ENCODE measurements around the gene H19.

H19 gene

GRCh38 chr11:1982873-1983600 lies 14.6 kb downstream of the H19 start:
- no peaks in the 10 kb centered on the region for H3K9me3 ChIP-seq (ENCODE audit: control insufficient read depth, low read length)
- no peaks in the 10 kb centered on the region for H3K4me1 ChIP-seq (ENCODE audit: control insufficient read depth, insufficient read depth, low read length)
- no peak for DNase-seq (ENCODE audit: low read depth)
- H3K9ac ChIP-seq (ENCODE audit: low read length): no peak overlapping the region
- H3K36me3 ChIP-seq (ENCODE audit: control insufficient read depth, insufficient read depth, low read length, severe bottlenecking): no peaks in the 10 kb centered on the region
- H3K4me3 ChIP-seq (ENCODE audit: low read length): no peak overlapping the region
- no peaks in the 10 kb centered on the region for H3K27me3 ChIP-seq (replicated peaks; ENCODE audit: control insufficient read depth, insufficient read depth, low read length)

- no peak overlapping the region for H3K9ac ChIP-seq (ENCODE audit: low read length)
Measured at GRCh38 chr11:1979607-1980006, 18.0 kb downstream of the H19 start.

DNA sequence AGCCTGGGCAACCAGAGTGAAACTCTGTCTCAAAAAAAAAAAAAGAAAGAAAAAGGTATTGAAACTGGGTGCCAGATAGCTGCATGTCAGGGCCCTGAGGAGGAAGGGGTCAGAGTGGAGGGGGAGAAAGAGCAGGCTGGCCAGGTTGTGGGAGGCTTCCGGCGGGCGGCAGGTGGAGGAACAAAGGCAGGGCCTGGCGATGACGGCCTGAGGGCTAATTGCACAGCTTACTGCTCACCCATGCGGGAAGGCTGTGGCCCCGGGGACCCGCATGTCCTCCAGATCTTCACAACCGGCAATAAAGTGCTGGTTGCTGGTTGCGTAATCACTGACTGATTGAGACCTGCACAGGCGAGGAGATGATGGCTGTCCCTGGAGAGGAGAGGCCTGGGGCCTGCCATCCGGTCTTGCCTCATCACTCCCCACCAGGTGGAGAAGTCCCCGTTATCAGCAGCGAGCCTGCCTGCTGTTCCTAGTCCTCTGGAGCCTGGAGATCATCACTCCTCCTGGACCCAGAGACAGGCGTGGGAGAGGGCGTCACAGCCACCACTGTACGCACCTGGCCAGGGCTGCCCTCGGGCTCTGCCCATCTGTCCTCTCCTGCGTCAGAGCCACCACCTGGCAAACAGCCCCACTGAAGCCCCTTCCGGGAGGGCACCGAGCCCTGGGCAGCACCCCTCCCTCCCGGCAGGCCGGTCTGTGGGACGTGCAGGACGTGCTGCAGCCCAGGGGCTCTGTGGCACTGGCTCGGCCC lies 18.7 kb downstream of the H19 start:
- Histone ChIP-seq H3K36me3 (ENCODE audit: control insufficient read depth, insufficient read depth, low read length, severe bottlenecking) (no peaks in the 10 kb centered on the region), H3K4me1 (ENCODE audit: control insufficient read depth, insufficient read depth, low read length) (no peaks in the 10 kb centered on the region), H3K27me3 (replicated peaks; ENCODE audit: control insufficient read depth, insufficient read depth, low read length) (no peaks in the 10 kb centered on the region), H3K9me3 (ENCODE audit: control insufficient read depth, low read length) (no peaks in the 10 kb centered on the region), H3K4me3 (ENCODE audit: low read length) (no peak overlapping the region), H3K9ac (ENCODE audit: low read length) (no peak overlapping the region)
- DNase-seq (ENCODE audit: low read depth): no peak

More at GRCh38 chr11:1979607-1980006, 18.0 kb downstream of the H19 start:
- no peak overlapping the region for H3K4me3 ChIP-seq (ENCODE audit: low read length)
- DNase-seq (ENCODE audit: low read depth): no peak
- no peaks in the 10 kb centered on the region for H3K4me1 ChIP-seq (ENCODE audit: control insufficient read depth, insufficient read depth, low read length)
- no peaks in the 10 kb centered on the region for H3K36me3 ChIP-seq (ENCODE audit: control insufficient read depth, insufficient read depth, low read length, severe bottlenecking)
- no peaks in the 10 kb centered on the region for H3K9me3 ChIP-seq (ENCODE audit: control insufficient read depth, low read length)
- no peaks in the 10 kb centered on the region for H3K27me3 ChIP-seq (replicated peaks; ENCODE audit: control insufficient read depth, insufficient read depth, low read length)

- Histone ChIP-seq H3K9me3 (ENCODE audit: control insufficient read depth, low read length) (no peaks in the 10 kb centered on the region), H3K9ac (ENCODE audit: low read length) (no peak overlapping the region), H3K4me1 (ENCODE audit: control insufficient read depth, insufficient read depth, low read length) (no peaks in the 10 kb centered on the region), H3K4me3 (ENCODE audit: low read length) (no peak overlapping the region), H3K27me3 (replicated peaks; ENCODE audit: control insufficient read depth, insufficient read depth, low read length) (no peaks in the 10 kb centered on the region), H3K36me3 (ENCODE audit: control insufficient read depth, insufficient read depth, low read length, severe bottlenecking) (no peaks in the 10 kb centered on the region)
- no peak for DNase-seq (ENCODE audit: low read depth)
Measured at GRCh38 chr11:1975185-1975584, 22.5 kb downstream of the H19 start.

DNA sequence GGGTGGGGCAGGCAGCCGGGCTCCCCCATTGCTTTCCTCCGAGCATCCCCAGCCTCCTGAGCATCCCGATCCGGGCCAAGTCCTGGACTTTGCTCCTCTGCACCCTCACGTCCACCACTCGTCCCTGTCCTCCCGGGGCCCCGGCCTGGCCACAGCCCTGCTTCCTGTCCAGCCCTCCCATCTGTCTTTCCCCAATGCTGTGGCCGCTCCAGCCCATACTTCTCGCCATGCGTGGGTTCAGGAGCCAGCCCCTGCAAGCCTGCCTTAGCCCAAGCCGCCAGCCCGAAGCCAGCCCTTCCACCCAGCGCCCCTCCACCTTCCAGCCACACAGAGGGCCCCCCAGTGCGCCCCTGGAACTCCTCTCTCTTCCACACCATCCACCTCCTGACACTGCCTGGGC lies 26.7 kb downstream of the H19 start:
- no peak overlapping the region for H3K4me3 ChIP-seq (ENCODE audit: low read length)
- no peaks in the 10 kb centered on the region for H3K9me3 ChIP-seq (ENCODE audit: control insufficient read depth, low read length)
- no peaks in the 10 kb centered on the region for H3K4me1 ChIP-seq (ENCODE audit: control insufficient read depth, insufficient read depth, low read length)
- no peaks in the 10 kb centered on the region for H3K27me3 ChIP-seq (replicated peaks; ENCODE audit: control insufficient read depth, insufficient read depth, low read length)
- no peak overlapping the region for H3K9ac ChIP-seq (ENCODE audit: low read length)
- no peak for DNase-seq (ENCODE audit: low read depth)
- no peaks in the 10 kb centered on the region for H3K36me3 ChIP-seq (ENCODE audit: control insufficient read depth, insufficient read depth, low read length, severe bottlenecking)

DNA sequence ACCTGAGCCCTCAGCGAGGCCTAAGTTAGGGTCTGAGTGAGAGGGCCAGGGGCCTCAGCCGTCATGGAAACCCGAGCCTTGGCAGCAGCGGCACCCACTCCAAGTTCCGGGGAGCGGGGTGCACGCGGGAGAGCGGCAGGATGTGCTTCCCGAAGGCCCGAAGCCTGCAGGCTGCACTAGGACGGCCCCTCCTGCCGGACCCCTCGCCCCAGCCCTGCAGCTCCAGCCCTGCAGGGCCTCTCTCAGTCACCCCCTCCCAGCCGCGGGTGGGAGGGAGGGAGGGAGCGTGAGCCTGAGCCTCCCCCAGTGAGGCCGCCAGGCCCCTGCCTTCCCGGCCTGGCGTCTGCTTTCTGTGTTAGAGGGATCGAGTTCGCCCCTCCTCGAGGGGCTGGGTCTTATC lies 27.9 kb downstream of the H19 start:
- Histone ChIP-seq H3K4me3 (ENCODE audit: low read length) (no peak overlapping the region), H3K9me3 (ENCODE audit: control insufficient read depth, low read length) (no peaks in the 10 kb centered on the region), H3K9ac (ENCODE audit: low read length) (no peak overlapping the region), H3K36me3 (ENCODE audit: control insufficient read depth, insufficient read depth, low read length, severe bottlenecking) (no peaks in the 10 kb centered on the region), H3K4me1 (ENCODE audit: control insufficient read depth, insufficient read depth, low read length) (no peaks in the 10 kb centered on the region), H3K27me3 (replicated peaks; ENCODE audit: control insufficient read depth, insufficient read depth, low read length) (no peaks in the 10 kb centered on the region)
- DNase-seq (ENCODE audit: low read depth): no peak

- Histone ChIP-seq H3K4me1 (ENCODE audit: control insufficient read depth, insufficient read depth, low read length) (no peaks in the 10 kb centered on the region), H3K36me3 (ENCODE audit: control insufficient read depth, insufficient read depth, low read length, severe bottlenecking) (no peaks in the 10 kb centered on the region), H3K9me3 (ENCODE audit: control insufficient read depth, low read length) (no peaks in the 10 kb centered on the region), H3K9ac (ENCODE audit: low read length) (no peak overlapping the region), H3K4me3 (ENCODE audit: low read length) (no peak overlapping the region), H3K27me3 (replicated peaks; ENCODE audit: control insufficient read depth, insufficient read depth, low read length) (no peaks in the 10 kb centered on the region)
- no peak for DNase-seq (ENCODE audit: low read depth)
Measured at GRCh38 chr11:1969035-1969434, 28.6 kb downstream of the H19 start.

- no peaks in the 10 kb centered on the region for H3K9me3 ChIP-seq (ENCODE audit: control insufficient read depth, low read length)
- no peak overlapping the region for H3K4me3 ChIP-seq (ENCODE audit: low read length)
- no peak overlapping the region for H3K9ac ChIP-seq (ENCODE audit: low read length)
- DNase-seq (ENCODE audit: low read depth): no peak
- no peaks in the 10 kb centered on the region for H3K4me1 ChIP-seq (ENCODE audit: control insufficient read depth, insufficient read depth, low read length)
- H3K27me3 ChIP-seq (replicated peaks; ENCODE audit: control insufficient read depth, insufficient read depth, low read length): no peaks in the 10 kb centered on the region
- no peaks in the 10 kb centered on the region for H3K36me3 ChIP-seq (ENCODE audit: control insufficient read depth, insufficient read depth, low read length, severe bottlenecking)
Measured at GRCh38 chr11:1968454-1969002, 29.1 kb downstream of the H19 start.

DNA sequence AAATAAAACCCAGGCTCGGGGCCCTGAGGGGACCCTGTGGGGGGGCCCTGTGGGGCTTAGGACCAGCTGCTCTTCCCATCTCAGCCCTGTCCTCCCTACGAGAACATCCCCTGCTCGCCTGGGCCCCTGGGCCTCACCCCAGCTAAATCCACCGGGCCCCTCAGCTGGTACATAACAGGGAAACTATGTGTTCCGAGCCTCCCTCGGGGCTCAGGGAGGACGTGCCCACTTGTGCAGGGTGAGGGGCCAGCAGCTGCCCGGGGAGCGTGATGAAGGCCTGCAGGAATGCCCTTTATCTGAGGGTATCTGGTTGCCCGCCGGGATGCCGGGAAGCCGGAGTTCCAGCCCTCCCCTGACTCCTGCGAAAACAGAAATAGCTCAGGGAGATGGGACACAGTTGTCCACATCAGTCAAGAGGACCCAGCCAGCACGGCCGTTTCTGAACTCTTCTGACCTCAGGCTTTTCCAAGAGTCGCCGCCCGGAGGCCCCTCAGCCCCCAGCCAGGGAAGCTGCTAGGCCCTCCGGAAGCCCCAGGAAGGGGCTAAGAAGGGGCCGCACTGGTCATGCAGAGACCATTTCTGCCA lies 29.9 kb downstream of the H19 start:
- Histone ChIP-seq H3K9ac (ENCODE audit: low read length) (no peak overlapping the region), H3K27me3 (replicated peaks; ENCODE audit: control insufficient read depth, insufficient read depth, low read length) (no peaks in the 10 kb centered on the region), H3K9me3 (ENCODE audit: control insufficient read depth, low read length) (no peaks in the 10 kb centered on the region), H3K4me3 (ENCODE audit: low read length) (no peak overlapping the region), H3K4me1 (ENCODE audit: control insufficient read depth, insufficient read depth, low read length) (no peaks in the 10 kb centered on the region), H3K36me3 (ENCODE audit: control insufficient read depth, insufficient read depth, low read length, severe bottlenecking) (no peaks in the 10 kb centered on the region)
- no peak for DNase-seq (ENCODE audit: low read depth)

- Histone ChIP-seq H3K36me3 (ENCODE audit: control insufficient read depth, insufficient read depth, low read length, severe bottlenecking) (no peaks in the 10 kb centered on the region), H3K9me3 (ENCODE audit: control insufficient read depth, low read length) (no peaks in the 10 kb centered on the region), H3K4me1 (ENCODE audit: control insufficient read depth, insufficient read depth, low read length) (no peaks in the 10 kb centered on the region), H3K9ac (ENCODE audit: low read length) (no peak overlapping the region), H3K4me3 (ENCODE audit: low read length) (no peak overlapping the region), H3K27me3 (replicated peaks; ENCODE audit: control insufficient read depth, insufficient read depth, low read length) (no peaks in the 10 kb centered on the region)
- DNase-seq (ENCODE audit: low read depth): no peak
Measured at GRCh38 chr11:1966531-1966930, 31.1 kb downstream of the H19 start.

- H3K4me1 ChIP-seq (ENCODE audit: control insufficient read depth, insufficient read depth, low read length): no peaks in the 10 kb centered on the region
- H3K9me3 ChIP-seq (ENCODE audit: control insufficient read depth, low read length): no peaks in the 10 kb centered on the region
- DNase-seq (ENCODE audit: low read depth): no peak
- H3K36me3 ChIP-seq (ENCODE audit: control insufficient read depth, insufficient read depth, low read length, severe bottlenecking): no peaks in the 10 kb centered on the region
- no peak overlapping the region for H3K4me3 ChIP-seq (ENCODE audit: low read length)
- no peaks in the 10 kb centered on the region for H3K27me3 ChIP-seq (replicated peaks; ENCODE audit: control insufficient read depth, insufficient read depth, low read length)
- no peak overlapping the region for H3K9ac ChIP-seq (ENCODE audit: low read length)
Measured at GRCh38 chr11:1964955-1965354, 32.7 kb downstream of the H19 start.

Measured in adipocyte (in vitro differentiated cells).